ENCODE measurements around the gene CLDN25. TPM values are rescaled to one million over a fixed set of nuclear protein-coding genes. Genes with fewer than 3 reads are reported as not detected.
A peak's percentile ranks its signal among the peaks of the same experiment; 100 is the strongest.
"Not testable (repeated sequence)": the region's sequence is repeated elsewhere in the genome, so short reads cannot be mapped to it uniquely, and the experiment has no call there.

Gene CLDN25
- not detected for polyA plus RNA-seq (2013, experiment 1 of 2; ENCODE audit: insufficient read length)
- polyA plus RNA-seq (2013, experiment 2 of 2; ENCODE audit: insufficient read length): not detected

DNA sequence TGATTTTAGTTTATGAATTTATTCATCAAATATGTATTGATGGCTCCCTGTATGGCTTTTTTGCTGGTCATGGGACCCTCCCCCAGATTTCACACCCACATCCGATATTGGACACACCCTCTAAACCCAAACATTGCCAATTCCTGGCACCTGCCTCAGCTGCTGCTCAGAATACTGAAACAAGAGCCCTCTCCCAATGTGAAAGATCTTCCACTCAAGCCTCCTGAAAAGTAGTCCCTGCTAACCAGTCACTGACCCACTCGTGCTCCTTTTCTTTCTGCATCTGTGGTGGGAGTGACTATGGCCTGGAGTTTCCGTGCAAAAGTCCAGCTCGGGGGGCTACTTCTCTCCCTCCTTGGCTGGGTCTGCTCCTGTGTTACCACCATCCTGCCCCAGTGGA, at the start of gene CLDN25:
CLDN25 (plus strand) TSS at position 301 of the 400 bp plus-strand sequence; CDS start at position 301, 0 bp downstream.
- DNase-seq: no peak

GRCh38 chr11:113730887-113731726, 48.5 kb upstream of the CLDN25 start:
- DNase-seq: peak; percentile 63

DNA sequence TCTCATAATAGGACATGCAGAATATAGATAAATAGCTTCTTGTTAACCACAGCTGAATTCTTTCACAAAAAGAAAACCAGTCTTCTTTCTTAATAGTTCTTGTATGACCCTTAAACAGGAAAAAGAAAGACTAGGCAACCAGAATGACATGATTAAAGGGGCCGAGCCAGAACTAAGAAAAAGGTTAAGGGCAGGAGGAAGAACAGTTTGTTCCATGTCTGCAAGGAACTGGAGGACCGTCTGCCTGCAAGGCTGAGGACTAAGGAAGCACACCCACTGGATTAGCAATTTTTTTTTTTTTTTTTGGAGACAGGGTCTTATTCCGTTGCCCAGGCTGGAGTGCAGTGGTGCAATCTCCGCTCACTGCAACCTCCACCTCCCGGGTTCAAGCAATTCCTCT, 47.5 kb upstream of the CLDN25 start:
- DNase-seq: no peak

- DNase-seq: no peak
These were observed 43.3 kb upstream of the CLDN25 start for GRCh38 chr11:113736323-113736722.

DNA sequence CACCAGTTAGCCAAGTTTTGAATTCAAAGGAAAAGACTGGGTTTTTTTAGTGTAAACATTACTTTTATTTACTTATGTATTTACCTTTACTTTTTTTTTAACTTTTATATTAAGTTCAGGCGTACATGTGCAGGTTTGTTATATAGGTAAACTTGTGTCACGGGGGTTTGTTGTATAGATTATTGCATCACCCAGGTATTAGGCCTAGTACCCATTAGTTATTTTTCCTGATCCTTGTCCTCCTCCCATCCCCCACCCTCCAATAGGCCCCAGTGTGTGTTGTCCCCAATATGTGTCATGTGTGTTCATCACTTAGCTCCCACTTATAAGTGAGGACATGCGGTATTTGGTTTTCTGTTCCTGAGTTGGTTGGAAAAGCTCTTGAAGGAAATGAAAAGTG, 26.7 kb upstream of the CLDN25 start:
- no peak for DNase-seq

GRCh38 chr11:113760241-113760640, 19.4 kb upstream of the CLDN25 start:
- DNase-seq: no peak

DNA sequence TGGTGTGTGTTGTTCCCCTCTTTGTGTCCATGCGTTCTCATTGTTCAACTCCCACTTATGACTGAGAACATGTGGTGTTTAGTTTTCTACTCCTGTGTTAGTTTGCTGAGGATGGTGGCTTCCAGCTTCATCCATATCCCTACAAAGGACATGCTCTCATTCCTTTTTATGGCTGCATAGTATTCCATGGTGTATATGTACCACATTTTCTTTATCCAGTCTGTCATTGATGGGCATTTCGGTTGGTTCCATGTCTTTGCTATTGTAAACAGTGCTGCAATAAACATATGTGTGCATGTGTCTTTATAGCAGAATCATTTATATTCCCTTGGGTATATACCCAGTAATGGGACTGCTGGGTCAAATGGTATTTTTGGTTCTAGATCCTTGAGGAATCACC, 16.6 kb upstream of the CLDN25 start:
- not testable (repeated sequence) for DNase-seq

GRCh38 chr11:113764527-113765219, 14.9 kb upstream of the CLDN25 start:
- no peak for DNase-seq

GRCh38 chr11:113771964-113772363, 7.6 kb upstream of the CLDN25 start:
- no peak for DNase-seq

DNA sequence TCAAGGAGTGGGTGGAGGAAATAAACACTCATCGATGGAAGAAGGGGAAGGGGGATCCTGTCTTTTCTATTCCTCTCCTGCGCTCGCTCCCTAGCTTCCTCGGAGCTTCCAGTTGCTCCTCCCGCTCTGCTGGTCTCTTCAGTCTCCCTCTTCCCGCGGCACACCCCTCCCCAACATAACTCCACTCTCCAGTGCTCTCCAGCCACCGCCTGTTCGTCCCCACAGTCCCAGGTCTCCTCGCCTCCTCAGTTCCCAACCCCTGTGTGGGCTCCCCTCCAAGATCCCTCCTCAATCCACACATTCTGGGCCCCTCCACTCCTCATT, 6.5 kb upstream of the CLDN25 start:
- peak; percentile 17 for DNase-seq

DNA sequence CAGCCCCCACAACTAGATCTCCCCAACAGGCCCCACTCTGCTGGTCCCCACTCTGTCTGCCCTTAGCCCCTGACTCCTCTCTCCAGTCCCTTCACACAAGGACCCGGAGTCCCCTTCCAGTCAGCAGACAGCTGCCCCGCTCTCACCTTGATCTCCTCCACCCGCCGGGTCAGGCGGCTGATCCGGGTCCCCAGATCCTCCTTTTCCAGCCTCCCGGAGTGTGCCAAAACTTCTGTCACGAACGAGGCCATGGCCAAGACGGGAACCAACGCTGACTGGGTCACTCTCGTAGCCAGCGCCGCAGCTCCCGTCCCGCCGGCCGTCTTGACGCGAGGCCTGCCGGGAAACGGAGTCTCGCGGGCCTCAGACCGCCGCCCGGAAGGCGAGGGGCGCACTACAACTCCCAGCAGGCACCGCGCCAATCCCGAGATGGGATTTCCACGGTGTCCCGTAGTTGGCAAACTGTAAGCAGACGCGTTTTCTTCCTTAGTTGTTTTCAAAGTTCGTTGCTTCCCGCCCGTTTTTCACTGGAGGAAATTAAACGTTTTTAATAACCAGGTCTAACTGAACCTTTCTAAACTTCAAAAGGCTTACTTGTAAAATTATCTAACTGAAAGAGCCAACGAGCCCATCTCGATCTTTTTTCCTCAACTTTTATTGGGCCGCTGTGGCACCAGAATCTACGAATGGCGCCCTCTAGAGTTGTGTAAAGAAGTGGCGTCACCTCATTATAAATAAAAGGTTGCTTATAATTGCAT, 6.0 kb upstream of the CLDN25 start, which contains the start of gene ZW10:
ZW10 (minus strand) TSS at position 277 of the 758 bp plus-strand sequence; CDS start at position 251, 26 bp downstream.
- peak; percentile 98 for DNase-seq

- DNase-seq: no peak
These were observed 5.5 kb upstream of the CLDN25 start for GRCh38 chr11:113774174-113774503.

DNA sequence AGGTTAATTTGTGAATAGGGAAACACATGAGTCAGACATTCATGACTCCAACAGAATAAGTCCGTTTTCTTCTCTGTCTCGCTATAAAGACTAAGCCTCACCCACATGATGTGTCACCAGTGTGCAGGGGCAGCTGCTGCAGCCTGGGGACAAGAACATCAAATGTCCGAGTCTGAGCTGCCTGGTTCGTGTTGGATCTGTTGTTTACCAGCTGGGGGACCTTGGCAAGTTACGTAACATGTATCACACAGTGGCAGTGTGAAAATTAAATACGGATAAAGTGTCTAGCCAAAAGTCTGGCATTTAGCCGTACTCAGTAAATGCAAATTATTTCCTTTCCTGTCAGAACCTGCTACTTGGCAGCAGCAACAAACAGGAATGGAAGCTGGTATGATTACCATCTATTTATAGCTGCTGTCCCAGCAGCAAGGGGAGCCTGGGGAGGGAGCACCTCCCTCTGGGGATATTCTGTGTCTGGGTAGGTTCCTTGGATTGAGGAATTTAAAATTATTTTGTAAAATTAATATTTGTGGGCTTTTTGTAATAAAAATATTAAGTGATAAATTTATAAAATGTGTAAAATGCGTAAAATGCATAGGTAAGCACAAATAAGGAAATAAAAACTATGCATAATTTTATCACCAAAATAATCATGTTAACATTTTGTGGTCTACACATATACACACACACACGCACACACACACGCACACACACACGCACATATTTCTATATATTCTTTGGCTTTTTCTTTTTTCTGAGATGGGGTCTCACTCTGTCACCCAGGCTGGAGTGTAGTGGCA, 1.3 kb upstream of the CLDN25 start:
- DNase-seq: no peak

GRCh38 chr11:113781682-113782081, 2.1 kb downstream of the CLDN25 start:
- no peak for DNase-seq

- no peak for DNase-seq
These were observed 2.5 kb downstream of the CLDN25 start for GRCh38 chr11:113782134-113782533.

- DNase-seq: not testable (repeated sequence)
These were observed 9.4 kb downstream of the CLDN25 start for GRCh38 chr11:113789016-113789415.

- no peak for DNase-seq
These were observed 10.2 kb downstream of the CLDN25 start for GRCh38 chr11:113789675-113790320.

DNA sequence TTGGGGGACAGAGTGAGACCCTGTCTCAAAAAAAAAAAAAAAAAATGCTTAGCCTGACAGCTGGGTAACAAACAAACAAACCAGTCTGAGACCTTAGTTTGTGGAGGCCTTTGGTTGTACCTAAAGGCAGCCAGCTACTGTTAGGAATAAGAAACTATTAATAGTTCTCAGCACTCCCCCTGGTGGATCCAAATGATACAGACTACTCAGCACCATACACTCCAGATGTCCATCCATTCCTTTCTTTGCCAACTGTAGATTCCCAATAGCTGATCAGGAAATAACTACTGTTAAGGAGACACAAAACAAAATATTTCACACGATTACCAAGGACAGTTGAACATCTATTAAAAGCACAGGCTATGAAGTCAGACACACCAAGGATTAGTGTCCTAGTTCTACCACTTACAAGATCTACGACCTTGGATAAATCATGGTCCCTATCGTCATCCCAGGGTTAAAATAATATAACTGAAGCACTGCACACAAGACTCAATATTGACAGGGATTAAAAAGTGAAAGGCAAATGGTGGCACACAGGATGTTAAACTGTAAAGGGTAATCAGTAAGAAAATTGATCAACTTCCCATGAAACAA, 17.2 kb downstream of the CLDN25 start:
- DNase-seq: peak; percentile 47

- DNase-seq: no peak
These were observed 23.0 kb downstream of the CLDN25 start for GRCh38 chr11:113802621-113803020.

DNA sequence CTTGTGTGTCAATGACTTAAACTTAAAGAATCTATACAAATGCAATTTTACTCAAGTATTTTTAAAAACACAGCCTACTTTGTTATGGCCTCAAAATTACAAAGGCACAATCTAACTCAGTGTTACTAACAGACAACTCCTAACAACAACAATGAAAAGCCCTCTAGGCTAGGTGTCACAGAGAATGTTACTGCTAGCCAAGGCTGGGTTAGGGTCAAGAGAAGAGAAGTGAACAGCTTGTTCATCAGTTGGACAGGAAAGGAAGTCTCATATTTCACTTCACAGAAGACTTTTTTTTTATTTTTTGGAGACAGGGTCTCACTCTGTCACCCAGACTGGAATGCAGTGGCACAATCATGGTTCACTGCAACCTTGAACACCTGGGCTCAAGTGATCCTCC, 26.0 kb downstream of the CLDN25 start:
- DNase-seq: no peak

- DNase-seq: peak; percentile 11
These were observed 26.8 kb downstream of the CLDN25 start for GRCh38 chr11:113806406-113806805.
